AG04450 (cell line): ENCODE measurements around the gene TMEM248. TPM values are rescaled to one million over a fixed set of nuclear protein-coding genes. Genes with fewer than 3 reads are reported as not detected.
"Not testable (repeated sequence)": the region's sequence is repeated elsewhere in the genome, so short reads cannot be mapped to it uniquely, and the experiment has no call there.

ENCODE experiments used
- CTCF ChIA-PET: fragments of 300-600, 350-600 bp; formaldehyde crosslinking; extraction: SDS; loops from one replicate; lab custom pipeline; 2022; ENCODE audit warnings: antibody characterized with exemption, inconsistent platforms; lab: Charles Lee
- POLR2A ChIA-PET: fragments of 350-600 bp; formaldehyde crosslinking; extraction: SDS; loops from one replicate; lab custom pipeline; 2021; ENCODE audit warnings: antibody characterized with exemption, inconsistent platforms; lab: Yijun Ruan, JAX
- DNase-seq: peaks from one replicate; pipeline ENCODE4 v3.0.0-alpha.2; 2011; ENCODE audit warnings: low read depth, low spot score
- H3K27ac ChIP-seq: one replicate; pipeline ENCODE4 v1.5.1; 2012; ENCODE audit warnings: low read depth, low read length, control low read depth
- H3K27me3 ChIP-seq: one replicate; pipeline ENCODE4 v1.6.0; 2012; ENCODE audit warnings: low read length; ENCODE audit not compliant: control insufficient read depth, insufficient read depth
- H3K4me3 ChIP-seq: 2 replicates; pipeline ENCODE4 v1.5.1; 2011; ENCODE audit warnings: mild to moderate bottlenecking, low read depth, low read length, control low read depth
- H3K9me3 ChIP-seq: 2 replicates; pipeline ENCODE4 v1.5.1; 2012; ENCODE audit warnings: low read length; ENCODE audit not compliant: control insufficient read depth, insufficient read depth
- polyA minus RNA-seq: library from RNA; depleted of rRNA, polyadenylated mRNA; stranded (reverse); fragments of >200 nt; gene quantifications from 2 replicates; pipeline ENCODE4 v1.2.3, GENCODE V29; 2011; rRNA and poly(A)+ RNA removed
- polyA plus RNA-seq: library from polyadenylated mRNA; depleted of rRNA; stranded (reverse); fragments of >200 nt; gene quantifications from 2 replicates; pipeline ENCODE4 v1.2.3, GENCODE V29; 2011; rRNA removed
- TF ChIP-seq, protein P1 (sequence below): IDR thresholded peaks from 2 replicates; pipeline ENCODE4 v1.5.1; 2011; ENCODE audit warnings: low read depth, low read length, control low read depth, inconsistent platforms

Gene TMEM248, protein sequence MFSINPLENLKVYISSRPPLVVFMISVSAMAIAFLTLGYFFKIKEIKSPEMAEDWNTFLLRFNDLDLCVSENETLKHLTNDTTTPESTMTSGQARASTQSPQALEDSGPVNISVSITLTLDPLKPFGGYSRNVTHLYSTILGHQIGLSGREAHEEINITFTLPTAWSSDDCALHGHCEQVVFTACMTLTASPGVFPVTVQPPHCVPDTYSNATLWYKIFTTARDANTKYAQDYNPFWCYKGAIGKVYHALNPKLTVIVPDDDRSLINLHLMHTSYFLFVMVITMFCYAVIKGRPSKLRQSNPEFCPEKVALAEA
- polyA plus RNA-seq (145 and 176 TPM in 2 replicates), polyA minus RNA-seq (278 and 389 TPM in 2 replicates)

DNA sequence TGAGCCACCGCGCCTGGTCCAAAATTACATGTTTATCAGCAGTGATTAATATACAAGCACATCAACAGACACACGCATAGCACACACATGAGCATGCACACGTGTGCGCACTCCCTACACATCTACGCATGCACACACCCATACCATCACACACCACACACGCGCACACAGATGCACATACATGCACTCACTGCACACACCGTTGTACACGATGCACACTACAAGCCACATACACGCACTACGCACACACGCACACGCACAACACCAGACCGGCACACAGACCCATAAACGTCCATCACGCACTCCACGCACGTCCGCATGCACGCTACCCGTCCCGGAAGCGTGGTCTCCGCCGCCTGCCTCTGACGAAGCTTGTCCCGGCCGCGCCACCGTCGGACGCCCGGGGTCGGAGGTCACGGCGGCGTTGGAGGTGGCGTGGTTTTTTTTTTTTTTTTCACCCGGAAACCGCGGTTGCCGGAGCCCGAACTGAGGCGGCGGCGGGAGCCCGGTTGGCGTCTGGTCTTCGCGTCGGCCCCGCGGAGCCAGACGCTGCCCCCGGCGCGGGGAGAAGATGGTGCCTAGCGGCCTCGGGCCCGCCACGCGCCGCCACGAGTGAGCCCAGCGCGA lies at the start of gene TMEM248:
TSS of gene TMEM248 (plus strand) at position 457 of the 627 bp plus-strand sequence. CDS start 20,641 bp downstream, outside the sequence.
- TF ChIP-seq, protein P1, sequence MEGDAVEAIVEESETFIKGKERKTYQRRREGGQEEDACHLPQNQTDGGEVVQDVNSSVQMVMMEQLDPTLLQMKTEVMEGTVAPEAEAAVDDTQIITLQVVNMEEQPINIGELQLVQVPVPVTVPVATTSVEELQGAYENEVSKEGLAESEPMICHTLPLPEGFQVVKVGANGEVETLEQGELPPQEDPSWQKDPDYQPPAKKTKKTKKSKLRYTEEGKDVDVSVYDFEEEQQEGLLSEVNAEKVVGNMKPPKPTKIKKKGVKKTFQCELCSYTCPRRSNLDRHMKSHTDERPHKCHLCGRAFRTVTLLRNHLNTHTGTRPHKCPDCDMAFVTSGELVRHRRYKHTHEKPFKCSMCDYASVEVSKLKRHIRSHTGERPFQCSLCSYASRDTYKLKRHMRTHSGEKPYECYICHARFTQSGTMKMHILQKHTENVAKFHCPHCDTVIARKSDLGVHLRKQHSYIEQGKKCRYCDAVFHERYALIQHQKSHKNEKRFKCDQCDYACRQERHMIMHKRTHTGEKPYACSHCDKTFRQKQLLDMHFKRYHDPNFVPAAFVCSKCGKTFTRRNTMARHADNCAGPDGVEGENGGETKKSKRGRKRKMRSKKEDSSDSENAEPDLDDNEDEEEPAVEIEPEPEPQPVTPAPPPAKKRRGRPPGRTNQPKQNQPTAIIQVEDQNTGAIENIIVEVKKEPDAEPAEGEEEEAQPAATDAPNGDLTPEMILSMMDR, result no peak
- Histone ChIP-seq H3K4me3 (peak within 1 kb of the TSS; percentile 88), H3K27me3 (no peaks in the 10 kb centered on the region), H3K27ac (peak within 1 kb of the TSS; percentile 57), H3K9me3 (no peaks in the 10 kb centered on the region)
- ChIA-PET POLR2A (interaction anchor here (0.7 to 1.4 kb wide), 5 partner anchors 16 to 1169 kb away, joined by 4 to 7 read pairs (median 6); no protein-coding TSS in a partner anchor), CTCF (interaction anchor here (0.6 kb wide), 1 partner anchor 43 kb away, joined by 3 read pairs; no protein-coding TSS in a partner anchor)
- peak; percentile 48 for DNase-seq

DNA sequence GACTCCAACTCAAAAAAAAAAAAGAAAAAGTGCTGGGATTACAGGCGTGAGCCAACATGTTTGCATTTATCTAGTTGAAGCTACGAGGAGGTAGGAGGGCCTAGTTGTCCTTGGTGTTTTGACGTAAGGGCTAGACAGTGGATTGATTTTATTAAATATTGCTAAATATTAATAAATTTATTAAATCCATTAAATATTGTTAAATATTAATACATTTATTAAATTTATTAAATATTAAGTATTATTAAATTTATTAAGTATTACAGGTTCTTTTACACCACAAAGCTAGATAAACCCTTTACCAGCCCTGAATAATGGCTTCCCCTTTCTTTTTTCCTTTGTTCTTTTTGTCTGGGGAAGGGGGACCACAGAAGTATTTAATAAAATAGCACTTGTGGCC lies 47.5 kb upstream of the TMEM248 start:
- TF ChIP-seq, protein P1, result no peak
- Histone ChIP-seq H3K27me3 (no peaks in the 10 kb centered on the region), H3K9me3 (no peaks in the 10 kb centered on the region), H3K27ac (no peak overlapping the region), H3K4me3 (no peak overlapping the region)
- CTCF ChIA-PET, result no interaction called here
- POLR2A ChIA-PET, result no interaction called here
- no peak for DNase-seq

DNA sequence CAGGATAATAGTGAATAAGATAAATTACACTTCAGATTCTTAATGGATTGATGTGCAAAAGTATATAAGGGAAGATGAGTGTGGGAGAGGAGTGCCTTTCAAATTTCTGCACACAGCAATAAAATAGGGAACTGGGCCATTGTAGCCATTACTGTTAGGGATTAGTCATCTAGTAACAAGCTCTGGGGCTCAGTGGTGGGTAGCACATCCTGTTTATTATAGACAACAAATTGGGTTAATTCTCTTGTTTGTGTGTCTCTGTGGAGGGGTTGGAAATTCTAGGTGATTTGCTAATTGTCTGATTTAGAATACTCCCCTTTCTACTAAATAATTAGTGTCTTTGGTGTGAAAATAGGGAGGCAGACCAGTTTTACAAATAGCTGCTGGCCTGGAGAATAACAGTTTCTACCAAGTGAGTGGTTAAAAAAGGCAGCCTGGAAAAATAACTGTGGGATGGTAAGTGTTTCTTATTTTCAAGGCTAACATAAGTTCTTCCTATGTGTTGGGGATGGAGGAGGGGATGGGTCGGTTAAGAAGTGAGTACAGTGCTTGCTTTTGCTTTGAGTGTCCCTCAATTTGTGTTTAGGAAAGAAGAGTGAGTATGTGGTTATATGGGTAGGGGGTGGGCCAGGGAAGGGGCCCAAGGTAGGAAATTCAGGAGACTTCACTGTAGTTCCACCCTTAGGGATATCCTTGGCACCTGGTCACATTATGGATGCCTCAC lies 43.3 kb upstream of the TMEM248 start:
- TF ChIP-seq, protein P1, result no peak
- CTCF ChIA-PET, result no interaction called here
- H3K27me3 ChIP-seq, result no peaks in the 10 kb centered on the region
- H3K27ac ChIP-seq, result no peak overlapping the region
- no peak overlapping the region for H3K4me3 ChIP-seq
- POLR2A ChIA-PET, result no interaction called here
- no peak for DNase-seq
- no peaks in the 10 kb centered on the region for H3K9me3 ChIP-seq

DNA sequence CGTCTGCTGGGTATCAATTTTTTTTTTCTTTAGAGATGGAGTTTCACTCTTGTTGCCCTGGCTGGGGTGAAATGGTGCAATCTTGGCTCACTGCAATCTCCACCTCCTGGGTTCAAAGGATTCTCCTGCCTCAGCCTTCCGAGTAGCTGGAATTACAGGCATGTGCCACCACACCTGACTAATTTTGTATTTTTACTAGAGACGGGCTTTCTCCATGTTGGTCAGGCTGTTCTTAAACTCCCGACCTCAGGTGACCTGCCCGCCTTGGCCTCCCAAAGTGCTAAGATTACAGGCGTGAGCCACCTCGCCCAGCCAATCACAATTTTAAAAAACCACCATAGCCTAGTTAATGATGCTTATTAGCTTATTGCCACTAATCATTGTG lies 42.7 kb upstream of the TMEM248 start:
- POLR2A ChIA-PET, H3K27me3 ChIP-seq, CTCF ChIA-PET, DNase-seq, H3K4me3 ChIP-seq, H3K9me3 ChIP-seq, H3K27ac ChIP-seq: not testable (repeated sequence)

DNA sequence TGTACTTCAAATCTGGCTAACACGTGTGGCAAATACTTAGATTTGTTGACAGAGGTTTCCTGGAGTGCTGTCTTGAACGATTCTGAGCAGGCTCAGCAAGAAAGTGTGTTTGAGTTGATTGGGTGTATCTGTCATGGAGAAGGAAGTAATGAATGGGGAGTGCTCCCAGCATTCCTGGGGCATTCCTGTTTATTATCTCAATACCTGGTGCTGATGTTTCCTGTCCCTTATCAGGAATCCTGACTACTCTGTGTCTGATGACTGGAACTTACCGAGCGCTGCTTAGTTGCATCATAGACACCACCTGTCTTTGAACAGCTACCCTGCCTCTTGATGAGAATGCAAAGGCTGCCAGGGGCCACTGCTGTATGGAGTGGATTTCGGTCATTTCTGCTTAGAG lies 41.0 kb upstream of the TMEM248 start:
- Histone ChIP-seq H3K4me3 (no peak overlapping the region), H3K27me3 (no peaks in the 10 kb centered on the region), H3K9me3 (no peaks in the 10 kb centered on the region), H3K27ac (no peak overlapping the region)
- ChIA-PET POLR2A (no interaction called here), CTCF (no interaction called here)
- TF ChIP-seq, protein P1, result no peak
- DNase-seq, result no peak

DNA sequence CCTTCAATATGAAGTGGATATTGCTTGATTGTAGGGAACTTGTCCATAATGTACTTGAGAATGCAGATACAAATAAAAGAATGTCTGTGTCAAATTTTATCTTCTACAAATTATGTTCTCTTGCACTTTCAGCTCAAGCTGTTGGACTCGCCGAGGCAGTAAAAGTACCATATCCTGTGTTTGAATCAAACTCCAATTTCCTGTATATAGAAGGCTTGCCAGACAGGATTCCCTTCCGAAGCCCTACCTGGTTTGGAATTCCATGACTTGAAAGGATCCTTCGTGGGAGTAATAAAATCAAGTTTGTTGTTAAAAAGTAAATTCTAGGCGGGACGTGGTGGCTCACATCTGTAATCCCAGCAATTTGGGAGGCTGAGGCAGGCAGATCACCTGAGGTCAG lies 40.4 kb upstream of the TMEM248 start:
- H3K27me3 ChIP-seq, H3K9me3 ChIP-seq, H3K4me3 ChIP-seq, CTCF ChIA-PET, DNase-seq, H3K27ac ChIP-seq, POLR2A ChIA-PET: not testable (repeated sequence)
